ENCODE measurements around the gene TBXAS1.
A peak's percentile ranks its signal among the peaks of the same experiment; 100 is the strongest.

Gene TBXAS1

DNA sequence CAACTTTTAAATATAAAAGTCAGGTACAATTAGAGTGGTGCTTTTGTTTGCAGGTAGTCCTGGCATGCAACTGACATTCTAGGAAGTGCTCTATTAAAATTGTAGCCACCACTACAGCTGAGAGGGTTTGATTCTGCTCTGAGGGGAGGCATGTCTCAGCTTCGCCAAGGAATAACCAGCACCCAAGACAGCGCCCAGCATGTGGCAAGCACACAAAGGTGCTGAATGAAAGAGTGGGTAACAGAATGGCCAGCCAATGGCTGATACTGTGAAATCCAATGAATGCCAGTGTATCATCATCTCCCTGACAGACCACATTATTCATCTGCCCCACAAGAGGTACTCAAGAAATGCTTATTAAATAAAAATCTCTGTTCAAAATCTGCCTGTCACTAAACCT lies 226.8 kb downstream of the TBXAS1 start:
- no peak for DNase-seq

DNA sequence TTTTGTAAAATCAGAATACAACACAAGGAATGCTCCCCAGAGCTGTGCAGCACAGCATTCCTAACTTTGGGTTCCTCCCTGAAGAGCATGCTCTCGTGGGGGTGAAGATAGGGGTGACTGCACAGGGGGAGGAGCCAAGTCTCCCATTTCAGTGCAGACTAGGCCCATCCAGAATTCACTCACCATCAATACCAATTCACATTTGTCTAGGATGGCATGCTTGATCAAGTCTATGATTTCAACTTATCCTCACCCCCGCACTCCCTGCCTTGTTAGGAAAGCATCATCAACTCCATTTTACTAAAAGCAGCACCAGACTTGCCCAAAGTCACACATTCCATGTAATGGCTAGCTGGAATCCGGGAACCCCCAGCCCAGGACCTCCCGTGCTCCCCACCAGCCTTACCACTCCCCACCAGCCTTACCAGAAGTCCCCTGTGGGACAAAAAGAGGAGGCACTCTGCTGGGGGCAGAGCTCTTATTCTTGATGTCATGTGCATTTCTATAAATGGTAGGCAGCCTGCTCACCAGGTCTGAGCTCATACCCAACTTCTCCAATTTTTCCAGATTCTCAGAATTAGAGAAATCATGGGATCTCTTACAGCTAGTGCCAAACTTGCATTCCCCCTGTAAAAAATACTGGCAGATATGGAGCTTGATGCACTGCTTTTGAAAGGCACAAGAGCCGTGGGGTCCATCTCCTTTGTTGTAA lies 227.5 kb downstream of the TBXAS1 start:
- DNase-seq: no peak

DNA sequence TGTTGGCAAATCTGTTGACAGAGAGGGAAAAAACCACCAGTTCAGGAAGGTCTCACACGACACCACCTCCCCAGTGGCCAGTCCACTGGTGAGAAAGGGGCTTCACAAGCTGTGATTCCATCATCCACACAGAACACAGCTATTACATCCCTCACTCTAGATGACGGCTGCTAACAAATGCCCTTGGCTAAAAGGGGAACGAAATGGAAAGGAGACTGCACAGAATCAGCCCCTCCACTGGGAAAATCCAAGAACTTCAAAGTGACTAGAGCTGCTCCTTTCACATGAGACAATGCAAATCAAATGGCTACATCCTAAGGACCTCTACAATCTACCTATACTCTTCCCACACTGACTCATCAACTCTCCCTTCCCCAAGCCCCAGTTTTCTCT lies 228.1 kb downstream of the TBXAS1 start:
- no peak for DNase-seq

DNA sequence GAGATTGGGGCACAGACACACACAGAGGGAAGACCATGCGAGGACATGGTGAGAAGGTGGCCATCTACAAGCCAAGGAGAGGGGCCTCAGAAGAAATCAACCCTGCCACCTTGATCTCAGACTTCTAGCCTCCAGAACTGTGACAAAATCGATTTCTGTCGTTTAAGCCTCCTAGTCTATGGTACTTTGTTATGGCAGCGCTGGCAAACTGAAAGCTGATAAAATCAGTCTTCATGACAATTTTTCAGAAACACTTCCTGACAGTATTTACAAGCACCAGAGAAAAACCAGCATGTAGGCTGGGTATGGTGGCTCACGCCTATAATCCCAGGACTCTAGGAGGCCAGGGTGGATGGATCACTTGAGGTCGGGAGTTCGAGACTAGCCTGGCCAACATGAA lies 229.5 kb downstream of the TBXAS1 start:
- DNase-seq: no peak

DNA sequence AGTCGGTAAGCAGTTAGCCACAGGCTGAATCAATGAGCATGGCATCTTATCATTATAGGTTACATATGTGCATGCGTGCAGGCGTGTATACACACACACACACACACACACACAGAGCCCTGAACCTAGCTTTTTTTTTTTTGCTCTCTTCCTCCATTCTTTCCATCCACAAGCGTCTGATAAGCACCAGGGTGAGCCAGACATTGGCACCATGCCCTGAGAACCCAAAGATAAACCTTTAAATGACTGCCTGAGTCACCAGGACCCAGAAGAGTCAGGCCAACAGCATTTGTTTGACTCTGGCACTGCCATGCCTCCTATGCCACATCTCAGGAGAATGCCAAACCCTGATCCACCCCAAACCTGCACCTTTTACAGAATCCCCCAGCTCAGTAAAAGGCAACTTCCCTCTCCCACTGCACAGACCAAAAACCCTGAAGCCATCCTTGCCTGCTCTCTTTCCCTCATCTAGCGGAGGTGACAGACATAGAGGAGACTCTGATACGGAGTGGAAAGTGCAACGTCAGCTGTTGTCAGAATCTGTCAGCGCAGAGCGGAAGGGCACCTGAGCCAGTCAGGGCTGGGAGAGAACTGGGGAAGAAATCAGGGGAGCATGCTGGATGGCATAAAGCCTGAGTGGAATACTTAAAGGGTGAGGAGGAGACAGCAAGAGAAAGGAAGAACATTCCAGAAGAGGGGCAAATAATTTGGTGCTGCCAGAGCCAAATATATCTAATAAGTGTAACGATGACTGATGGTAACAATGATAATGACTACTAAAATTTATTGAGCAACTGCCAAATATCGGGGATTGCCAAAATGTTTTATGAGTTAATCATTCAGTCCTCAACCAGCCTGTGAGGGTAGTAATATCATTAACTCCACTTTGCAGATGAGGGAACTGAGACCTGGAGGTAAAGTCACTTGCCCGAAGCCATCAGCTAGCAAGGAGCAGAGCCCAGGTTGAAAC lies 230.5 kb downstream of the TBXAS1 start:
- no peak for DNase-seq

DNA sequence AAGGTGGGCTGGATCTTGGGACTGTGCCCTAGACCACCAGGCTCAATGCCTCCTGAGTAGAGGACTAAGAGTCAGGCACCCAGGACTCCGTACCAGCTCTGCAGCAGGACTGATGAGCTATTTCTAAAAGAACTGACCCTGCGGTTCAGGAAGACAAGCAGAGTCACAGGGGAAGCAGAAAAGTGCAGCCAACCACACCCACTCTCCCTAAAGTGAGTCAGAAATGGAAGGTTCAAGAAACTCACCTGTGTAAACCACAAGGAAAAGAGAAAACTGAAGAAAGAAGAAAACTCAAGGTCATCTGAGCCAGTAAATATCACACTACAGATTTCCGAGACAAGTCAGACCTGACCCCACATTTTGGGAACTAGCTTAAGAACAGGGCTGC lies 231.2 kb downstream of the TBXAS1 start:
- no peak for DNase-seq

DNA sequence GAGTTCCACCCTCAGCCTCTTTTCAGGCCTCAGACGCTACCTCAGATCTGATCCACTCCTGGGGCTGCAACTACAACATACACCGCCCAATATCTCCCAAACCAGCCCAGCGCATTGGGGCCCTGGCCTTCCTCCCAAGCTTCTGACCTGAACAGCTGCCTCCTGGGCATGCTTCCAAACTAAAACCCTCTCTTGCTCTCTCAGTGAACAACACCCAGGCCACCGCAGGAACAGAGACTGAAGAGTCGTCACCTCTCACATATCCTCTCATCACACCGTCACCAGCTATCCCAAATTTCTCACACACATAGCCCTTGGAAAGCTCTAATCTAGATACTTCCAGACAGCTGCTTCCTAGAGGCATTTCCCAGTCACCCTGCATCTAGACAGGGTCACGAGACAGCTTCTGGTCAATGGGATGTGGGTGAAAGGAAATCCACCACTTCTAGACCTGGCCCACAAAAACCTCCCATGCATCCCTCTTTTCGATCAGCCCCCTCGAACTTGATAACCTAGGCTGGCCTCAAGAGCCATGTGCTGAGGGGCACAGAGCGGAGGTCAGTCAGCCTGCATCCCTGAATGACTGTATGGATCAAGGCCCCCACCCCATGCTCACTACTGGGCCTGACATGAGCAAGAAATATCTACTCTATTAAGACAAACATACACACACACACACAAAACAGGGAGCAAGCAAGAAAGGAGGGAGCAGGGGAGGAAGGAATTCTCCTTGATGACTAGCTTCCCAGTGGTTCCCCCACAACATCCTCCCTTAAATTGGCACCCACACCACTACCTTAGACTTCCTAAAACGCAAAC lies 231.9 kb downstream of the TBXAS1 start:
- no peak for DNase-seq

DNA sequence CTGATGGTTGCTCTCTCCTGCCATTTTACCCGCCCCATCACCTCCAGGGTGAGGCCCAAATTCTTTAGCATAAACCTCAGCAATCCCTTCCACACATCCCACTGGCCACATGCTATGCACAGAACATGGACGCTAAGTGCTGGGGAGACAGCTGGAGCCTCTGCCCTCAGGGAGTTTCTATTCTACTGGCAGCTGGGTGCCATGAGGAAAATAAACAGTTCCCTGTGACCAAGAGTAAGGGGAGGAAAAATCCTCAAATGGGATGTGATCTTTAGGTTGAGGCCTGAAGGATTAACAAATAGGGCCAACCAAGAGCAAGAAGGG lies 232.5 kb downstream of the TBXAS1 start:
- no peak for DNase-seq

DNA sequence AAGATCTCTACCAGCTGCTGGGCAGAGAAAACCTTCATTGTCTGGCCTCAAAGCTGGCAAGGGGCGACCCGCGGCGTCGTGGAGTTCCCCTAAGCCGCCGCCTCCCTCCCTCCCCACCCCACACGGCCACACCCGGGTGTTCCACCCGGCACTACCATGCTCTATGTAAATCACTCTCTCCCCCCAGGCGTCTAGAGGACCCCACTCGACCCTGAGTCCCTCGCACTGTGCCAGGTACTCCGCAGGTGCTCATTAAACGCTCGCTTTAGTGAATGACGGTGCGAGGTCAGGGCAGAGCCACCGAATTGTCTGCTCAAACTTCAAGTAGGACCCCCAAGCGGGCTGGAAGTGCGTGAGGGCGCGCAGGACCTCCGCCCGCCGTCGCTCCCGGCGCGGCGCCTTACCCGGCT lies 233.1 kb downstream of the TBXAS1 start:
- DNase-seq: peak; percentile 9 to 10

DNA sequence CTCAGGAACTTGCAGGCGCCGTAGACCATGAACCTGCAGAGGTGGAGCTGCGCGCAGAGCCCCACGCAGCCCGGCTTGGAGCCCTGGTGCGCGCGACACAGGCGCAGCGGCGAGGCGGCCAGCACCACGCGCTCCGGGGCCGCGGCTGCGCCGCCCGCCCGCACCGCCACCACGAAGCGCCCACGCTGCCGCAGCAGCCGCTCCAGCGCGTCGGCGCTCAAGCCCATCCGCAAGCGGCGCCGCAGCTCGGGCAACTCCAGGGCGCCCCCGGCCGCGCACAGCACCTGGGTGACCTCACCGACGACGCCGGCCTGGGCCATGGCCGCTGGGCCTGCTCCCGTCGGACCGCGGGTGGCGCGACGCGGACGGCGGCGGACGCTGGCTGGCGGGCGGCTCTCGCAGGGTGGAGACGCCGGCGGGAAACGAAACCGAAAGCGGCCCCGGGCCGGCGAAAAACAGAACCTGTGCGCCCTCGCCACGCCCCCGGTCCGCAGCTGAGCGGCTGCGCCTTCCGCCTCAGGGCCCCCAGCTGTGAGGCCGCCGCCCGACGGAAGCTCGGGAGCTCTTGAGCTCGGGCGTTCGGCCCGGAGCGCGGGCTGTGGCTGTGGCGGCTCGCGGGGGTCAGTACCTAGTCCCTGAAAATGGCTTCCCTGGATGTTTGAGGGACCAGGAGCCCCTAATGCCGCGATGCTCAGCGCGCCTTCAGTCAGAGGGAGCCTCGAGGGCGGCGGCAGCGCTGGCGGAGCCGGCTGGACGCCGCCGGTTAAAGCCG lies 233.7 kb downstream of the TBXAS1 start, which contains the start of gene PARP12:
Gene PARP12 (minus strand): TSS at position 424 of the 772 bp plus-strand sequence. CDS start 104 bp downstream, at position 320.
- peak; percentile 59 to 62 for DNase-seq

DNA sequence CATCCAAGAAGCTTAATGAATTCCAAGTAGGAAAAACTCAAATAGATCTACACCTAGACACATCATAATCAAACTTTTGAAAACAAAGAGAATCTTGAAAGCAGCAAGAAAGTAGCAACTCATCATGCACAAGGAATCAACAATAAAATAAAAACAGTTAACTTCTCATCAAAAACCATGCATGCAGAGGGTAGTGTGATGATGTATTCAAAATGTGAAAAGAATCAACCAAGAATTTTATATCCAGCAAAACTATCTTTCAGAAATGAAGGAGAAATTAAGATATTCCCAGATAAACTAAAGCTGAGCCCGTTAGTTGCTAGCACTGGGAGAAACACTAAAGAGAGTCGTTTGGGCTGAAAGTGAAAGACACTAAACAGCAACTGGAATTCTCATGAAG lies 238.0 kb downstream of the TBXAS1 start:
- no peak for DNase-seq

DNA sequence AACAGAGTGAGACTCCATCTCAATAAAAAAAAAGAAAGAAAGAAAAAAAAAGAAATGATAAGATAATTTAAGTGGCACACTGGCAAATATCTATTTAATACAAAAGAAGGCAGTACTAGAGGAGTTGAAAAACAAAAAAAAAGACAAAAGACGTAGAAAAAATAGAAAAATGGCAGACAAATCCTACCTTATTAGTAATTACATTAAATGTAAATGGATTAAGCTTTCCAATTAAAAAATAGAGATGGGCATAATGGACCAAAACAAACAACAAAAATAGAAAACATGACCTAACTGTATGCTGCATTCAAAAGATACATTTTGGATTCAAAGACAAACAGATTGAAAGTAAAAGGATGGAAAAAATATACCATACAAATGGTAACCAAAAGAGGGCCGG lies 239.0 kb downstream of the TBXAS1 start:
- DNase-seq: no peak

DNA sequence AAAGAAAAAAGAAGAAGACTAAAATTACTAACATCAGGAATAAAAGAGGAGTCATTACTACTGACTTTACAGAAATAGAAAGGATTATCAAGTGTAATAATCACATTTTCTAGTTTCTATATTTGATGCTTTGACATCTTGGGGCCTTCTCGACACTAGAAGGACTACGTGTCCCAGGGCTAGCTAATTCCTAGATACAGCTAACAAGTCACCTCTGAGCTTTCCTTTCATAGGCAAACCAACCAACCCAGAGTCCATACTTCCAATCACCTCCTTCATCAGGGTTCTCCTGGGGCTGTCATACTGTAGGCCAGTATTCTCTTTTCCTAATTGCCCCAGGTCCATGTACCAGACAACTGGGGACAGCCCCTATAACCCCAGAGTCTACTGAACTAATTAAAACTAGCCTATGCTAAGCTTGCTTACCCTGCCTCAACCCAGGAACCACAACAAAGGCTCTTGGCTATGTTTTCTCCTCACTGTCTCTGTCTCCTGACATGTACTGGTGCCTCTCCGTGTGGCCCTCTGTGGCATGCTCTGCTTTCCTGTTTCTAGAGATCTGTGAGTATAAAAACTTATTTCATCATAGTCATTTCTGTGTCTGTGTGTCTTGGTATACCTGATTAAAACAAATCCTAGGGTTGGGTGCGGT lies 240.4 kb downstream of the TBXAS1 start:
- no peak for DNase-seq
